BLaER1 (cell line): ENCODE results near the gene KPTN.

Experiments used
- H3K27ac ChIP-seq: shearing (Covaris generic); formaldehyde crosslinking; 2 replicates; pipeline ENCODE4 v1.8.1; 2022
- H3K27me3 ChIP-seq: shearing (Covaris generic); formaldehyde crosslinking; 2 replicates; pipeline ENCODE4 v1.8.1; 2022
- H3K36me3 ChIP-seq: shearing (Covaris generic); formaldehyde crosslinking; 2 replicates; pipeline ENCODE4 v1.8.1; 2022
- H3K4me1 ChIP-seq: shearing (Covaris generic); formaldehyde crosslinking; 2 replicates; pipeline ENCODE4 v1.8.1; 2022
- H3K4me2 ChIP-seq: shearing (Covaris generic); formaldehyde crosslinking; 2 replicates; pipeline ENCODE4 v1.8.1; 2022
- H3K4me3 ChIP-seq: shearing (Covaris generic); formaldehyde crosslinking; 2 replicates; pipeline ENCODE4 v1.8.1; 2022
- H3K9ac ChIP-seq: shearing (Covaris generic); formaldehyde crosslinking; 2 replicates; pipeline ENCODE4 v1.8.1; 2022
- H3K9me3 ChIP-seq: shearing (Covaris generic); formaldehyde crosslinking; 2 replicates; pipeline ENCODE4 v1.8.1; 2022
- H4K20me1 ChIP-seq: shearing (Covaris generic); formaldehyde crosslinking; 2 replicates; pipeline ENCODE4 v1.8.1; 2022
- Cebpa-rat ChIP-seq: shearing (Covaris generic); IDR thresholded peaks from 2 replicates; pipeline ENCODE4 v1.8.1; 2022

Gene KPTN

DNA sequence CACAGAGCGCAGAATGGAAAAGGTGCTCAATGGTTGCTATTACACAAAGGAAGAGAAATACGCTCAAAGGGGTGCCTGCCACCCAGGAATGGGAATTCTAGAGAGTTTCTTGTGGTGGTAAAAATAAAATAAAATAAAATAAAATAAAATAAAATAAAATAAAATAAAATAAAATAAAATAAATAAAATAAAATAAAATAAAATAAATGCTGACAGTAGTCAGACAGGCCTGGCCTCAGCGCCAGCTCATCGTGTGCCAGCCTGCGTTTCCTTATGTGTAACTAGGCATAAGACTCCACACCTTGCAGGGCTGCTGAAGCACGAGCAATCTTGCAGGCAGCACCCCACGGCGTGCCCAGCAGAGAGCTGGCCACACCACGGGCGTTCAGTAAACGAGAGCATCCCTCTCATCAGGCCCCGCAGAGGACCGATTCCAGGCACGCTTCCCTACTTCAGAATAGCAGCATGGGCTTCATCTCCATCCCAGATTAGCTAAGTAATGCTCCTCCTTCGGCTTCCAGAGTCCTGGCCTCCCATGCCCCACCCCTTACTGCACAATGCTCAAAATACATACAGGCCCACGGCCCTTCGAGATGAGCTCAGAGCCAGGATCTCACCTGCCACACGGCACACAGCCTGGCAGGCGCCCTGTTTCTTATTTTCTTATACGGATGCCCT is 25.3 kb upstream of the KPTN start:
- Histone ChIP-seq H3K4me2 (no peak overlapping the region), H4K20me1 (peaks cover 99% of the 10 kb centered on the region), H3K4me3 (no peak overlapping the region), H3K27me3 (no peaks in the 10 kb centered on the region), H3K4me1 (peaks cover 58% of the 10 kb centered on the region), H3K9ac (no peak overlapping the region), H3K36me3 (peaks cover 34% of the 10 kb centered on the region), H3K9me3 (no peaks in the 10 kb centered on the region), H3K27ac (no peak overlapping the region)
- no peak for TF ChIP-seq Cebpa-rat

DNA sequence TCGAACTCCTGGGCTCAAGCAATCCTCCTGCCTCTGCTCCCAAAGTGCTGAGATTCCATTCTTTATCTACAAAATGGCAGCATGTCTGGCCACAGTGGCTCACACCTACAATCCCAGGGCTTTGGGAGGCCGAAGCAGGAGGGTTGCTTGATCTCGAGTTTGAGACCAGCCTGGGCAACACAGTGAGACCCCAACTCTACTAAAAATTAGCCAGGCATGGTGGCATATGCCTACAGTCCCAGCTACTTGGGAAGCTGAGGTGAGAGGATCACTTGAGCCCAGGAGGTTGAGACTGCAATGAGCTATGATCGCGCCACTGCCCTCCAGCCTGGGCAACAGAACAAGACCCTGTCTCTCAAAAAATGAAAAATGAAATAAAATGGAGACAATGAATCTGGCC is 24.7 kb upstream of the KPTN start:
- Histone ChIP-seq H4K20me1 (peaks cover 99% of the 10 kb centered on the region), H3K4me2 (peak overlapping the region; percentile 75; the same call in 1 of the 2 replicates), H3K27ac (no peak overlapping the region), H3K9me3 (no peaks in the 10 kb centered on the region), H3K9ac (peak overlapping the region; percentile 43; the same call in 1 of the 2 replicates), H3K4me3 (no peak overlapping the region), H3K27me3 (no peaks in the 10 kb centered on the region), H3K4me1 (peaks cover 53% of the 10 kb centered on the region), H3K36me3 (peaks cover 39% of the 10 kb centered on the region)
- TF ChIP-seq Cebpa-rat = no peak

DNA sequence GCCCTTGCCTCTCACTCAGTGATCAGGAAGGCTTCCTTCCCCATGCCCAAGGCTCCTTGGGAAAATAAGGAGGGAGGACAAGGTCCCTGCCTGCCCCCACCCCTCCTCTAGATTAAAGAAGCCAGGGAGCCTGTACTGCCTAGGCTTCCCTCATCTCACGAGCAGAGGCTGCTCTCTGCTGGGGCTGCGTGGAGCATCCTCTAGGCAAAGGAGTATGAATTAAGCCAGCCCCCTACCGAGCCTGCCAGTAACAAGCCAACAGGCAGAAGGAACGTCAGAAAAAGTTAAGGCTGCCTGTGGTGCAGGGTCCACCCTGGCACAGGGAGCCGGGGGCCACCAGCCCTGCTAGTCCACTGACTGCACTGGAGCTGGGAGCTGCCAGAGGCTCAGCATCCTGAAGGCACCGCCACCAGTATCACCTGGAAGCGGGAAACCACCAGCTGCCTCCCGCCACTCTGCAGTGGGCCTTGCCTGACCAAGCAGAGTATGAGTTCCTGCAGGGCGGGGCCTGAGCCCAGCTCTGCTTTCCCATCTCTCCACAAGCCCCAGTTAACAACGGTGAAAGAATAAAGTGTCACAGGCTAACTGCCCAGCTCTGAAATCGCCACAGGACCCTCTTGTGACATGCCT is 24.0 kb upstream of the KPTN start:
- Histone ChIP-seq H3K4me2 (peak overlapping the region; percentile 75), H3K27ac (peak overlapping the region; percentile 71)

DNA sequence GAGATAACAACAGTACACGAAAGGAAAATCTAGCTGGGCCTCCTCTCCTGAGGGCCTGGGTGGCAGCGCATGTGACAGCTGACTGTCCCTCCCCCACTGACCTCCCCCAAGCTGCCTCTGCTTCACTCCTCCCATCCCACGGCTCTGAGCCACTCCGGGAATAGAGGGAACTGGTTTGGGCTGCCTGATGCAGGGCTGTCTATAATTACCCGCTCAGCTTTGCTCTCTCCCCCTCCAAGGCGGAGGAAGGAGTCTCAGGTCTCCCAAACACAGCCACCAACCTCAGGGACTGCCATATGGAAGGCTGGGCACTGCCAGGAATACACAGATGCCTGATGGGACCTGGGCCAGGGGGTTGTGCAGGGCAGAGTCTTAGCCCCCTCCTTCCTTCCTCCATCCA is 23.0 kb upstream of the KPTN start:
- Histone ChIP-seq H3K9ac (peak overlapping the region; percentile 43), H3K27ac (peak overlapping the region; percentile 71), H3K36me3 (peaks cover 52% of the 10 kb centered on the region), H3K9me3 (no peaks in the 10 kb centered on the region), H3K4me2 (peak overlapping the region; percentile 75), H4K20me1 (peaks cover 99% of the 10 kb centered on the region), H3K4me3 (no peak overlapping the region), H3K27me3 (no peaks in the 10 kb centered on the region), H3K4me1 (peaks cover 35% of the 10 kb centered on the region)
- no peak for TF ChIP-seq Cebpa-rat

More for the DNA sequence above, 24.0 kb upstream of the KPTN start:
- Histone ChIP-seq H3K36me3 (peaks cover 46% of the 10 kb centered on the region), H4K20me1 (peaks cover 99% of the 10 kb centered on the region), H3K4me3 (no peak overlapping the region), H3K9ac (peak overlapping the region; percentile 43), H3K27me3 (no peaks in the 10 kb centered on the region), H3K4me1 (peaks cover 46% of the 10 kb centered on the region), H3K9me3 (no peaks in the 10 kb centered on the region)
- no peak for TF ChIP-seq Cebpa-rat

DNA sequence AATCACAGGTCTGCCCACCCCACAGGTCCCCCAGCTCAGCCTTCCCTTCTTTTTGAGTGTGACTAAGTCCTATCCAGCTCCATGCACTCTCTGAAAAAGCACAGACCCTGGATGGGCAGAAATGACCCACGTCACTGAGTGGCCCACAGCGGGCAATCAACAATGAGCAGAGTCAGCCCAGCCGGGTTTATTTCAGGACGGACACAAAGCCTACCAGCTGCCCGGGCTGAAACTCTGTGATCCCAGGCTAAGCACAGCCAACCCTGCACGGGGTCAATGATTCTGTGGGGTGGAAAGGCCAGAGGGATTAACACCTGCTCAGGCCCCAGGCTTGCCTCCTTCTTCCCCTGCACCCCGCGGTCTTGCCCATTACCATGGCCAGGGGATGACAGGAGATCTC is 22.4 kb upstream of the KPTN start:
- H3K4me1 ChIP-seq = peaks cover 34% of the 10 kb centered on the region
- H3K36me3 ChIP-seq = peaks cover 49% of the 10 kb centered on the region
- H3K9me3 ChIP-seq = no peaks in the 10 kb centered on the region
- no peak overlapping the region for H3K4me3 ChIP-seq
- TF ChIP-seq Cebpa-rat = no peak
- H3K27me3 ChIP-seq = no peaks in the 10 kb centered on the region
- peaks cover 97% of the 10 kb centered on the region for H4K20me1 ChIP-seq
- H3K4me2 ChIP-seq = 0 out of 2 replicates have a peak overlapping the region, but pooled peaks have one; percentile 75
- peak overlapping the region; percentile 43; the same call in 1 of the 2 replicates for H3K9ac ChIP-seq
- H3K27ac ChIP-seq = no peak overlapping the region

DNA sequence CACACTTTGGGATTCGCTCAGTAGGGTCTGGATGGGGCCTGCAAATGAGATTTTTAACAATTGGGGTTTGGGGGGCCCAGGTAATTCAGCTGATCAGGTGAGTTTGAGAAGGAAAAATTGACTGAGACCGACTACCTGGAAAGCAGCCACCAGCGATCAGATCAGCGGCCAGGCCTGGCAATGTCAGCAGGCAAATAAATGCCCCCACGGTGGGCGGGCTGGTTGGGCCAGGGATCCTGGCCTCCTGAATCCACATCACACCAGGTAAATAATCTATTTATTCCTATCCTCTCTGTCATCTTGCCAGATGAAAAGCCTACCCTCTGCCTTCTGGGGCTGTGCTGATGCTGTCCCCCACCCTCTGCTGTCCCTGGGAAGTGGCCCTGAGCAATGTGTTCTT is 21.5 kb upstream of the KPTN start:
- Histone ChIP-seq H4K20me1 (peaks cover 97% of the 10 kb centered on the region), H3K36me3 (peaks cover 51% of the 10 kb centered on the region)
- TF ChIP-seq Cebpa-rat = no peak

DNA sequence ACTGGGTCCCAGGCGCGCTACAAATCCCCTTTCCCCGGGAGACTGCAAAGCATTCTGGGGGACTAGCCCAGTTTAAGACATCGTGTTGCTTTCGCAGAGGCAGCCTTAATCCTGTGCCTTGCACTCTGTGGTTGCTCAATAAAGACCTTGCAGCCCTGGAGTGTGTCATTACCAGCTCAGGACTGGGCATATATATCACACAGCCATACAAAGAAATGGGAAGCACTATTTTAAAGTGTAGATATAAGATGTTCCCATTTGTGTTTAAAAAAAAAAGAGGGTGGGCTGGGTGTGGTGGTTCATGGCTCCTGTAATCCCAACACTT is 19.8 kb upstream of the KPTN start:
- H3K4me1 ChIP-seq = peaks cover 24% of the 10 kb centered on the region
- no peak overlapping the region for H3K4me2 ChIP-seq
- H3K4me3 ChIP-seq = no peak overlapping the region
- no peaks in the 10 kb centered on the region for H3K27me3 ChIP-seq
- H4K20me1 ChIP-seq = peaks cover 97% of the 10 kb centered on the region
- no peaks in the 10 kb centered on the region for H3K9me3 ChIP-seq
- TF ChIP-seq Cebpa-rat = no peak
- peaks cover 66% of the 10 kb centered on the region for H3K36me3 ChIP-seq
- no peak overlapping the region for H3K27ac ChIP-seq
- H3K9ac ChIP-seq = no peak overlapping the region

More for the DNA sequence above, 21.5 kb upstream of the KPTN start:
- H3K27me3 ChIP-seq = no peaks in the 10 kb centered on the region
- H3K9ac ChIP-seq = no peak overlapping the region
- H3K4me3 ChIP-seq = no peak overlapping the region
- no peaks in the 10 kb centered on the region for H3K9me3 ChIP-seq
- no peak overlapping the region for H3K4me2 ChIP-seq
- H3K27ac ChIP-seq = no peak overlapping the region
- H3K4me1 ChIP-seq = peaks cover 29% of the 10 kb centered on the region

DNA sequence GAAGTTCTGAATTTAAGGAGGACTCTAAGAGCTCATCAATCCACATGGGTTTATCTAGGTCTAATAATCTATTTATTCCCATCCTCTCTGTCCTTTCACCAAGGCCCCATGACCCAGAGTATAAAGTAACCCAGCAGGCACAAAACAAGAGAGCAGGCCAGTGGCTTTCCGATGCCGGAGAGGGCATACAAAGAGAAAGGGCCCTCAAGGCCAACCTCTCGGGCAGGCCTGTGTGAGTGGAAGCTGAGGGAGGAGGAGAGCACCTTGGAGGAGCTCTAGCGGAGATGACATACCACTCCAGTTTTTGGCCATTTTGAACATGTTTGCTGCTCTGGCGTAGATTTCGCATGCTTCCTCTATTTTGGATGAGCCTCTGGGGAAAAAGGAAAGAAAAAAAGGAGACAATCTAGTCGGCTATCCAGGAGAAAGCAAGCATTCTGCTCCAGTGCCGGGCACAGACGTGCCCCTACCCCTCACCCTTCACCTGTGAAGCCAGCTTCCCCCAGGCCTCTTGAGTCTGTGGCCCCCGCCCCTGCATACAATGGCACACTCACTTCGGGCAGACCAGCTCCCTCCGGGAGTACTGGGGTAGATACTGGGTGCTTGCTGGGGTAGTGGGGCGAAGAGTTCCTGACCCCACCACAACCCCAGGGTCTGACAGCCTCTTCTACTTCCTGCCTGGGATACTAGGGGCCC is 19.3 kb upstream of the KPTN start:
- Histone ChIP-seq H3K36me3 (peaks cover 71% of the 10 kb centered on the region), H3K9ac (no peak overlapping the region), H3K27me3 (no peaks in the 10 kb centered on the region), H4K20me1 (peaks cover 97% of the 10 kb centered on the region), H3K4me2 (no peak overlapping the region), H3K27ac (no peak overlapping the region), H3K4me1 (peaks cover 18% of the 10 kb centered on the region), H3K4me3 (no peak overlapping the region), H3K9me3 (no peaks in the 10 kb centered on the region)
- no peak for TF ChIP-seq Cebpa-rat

DNA sequence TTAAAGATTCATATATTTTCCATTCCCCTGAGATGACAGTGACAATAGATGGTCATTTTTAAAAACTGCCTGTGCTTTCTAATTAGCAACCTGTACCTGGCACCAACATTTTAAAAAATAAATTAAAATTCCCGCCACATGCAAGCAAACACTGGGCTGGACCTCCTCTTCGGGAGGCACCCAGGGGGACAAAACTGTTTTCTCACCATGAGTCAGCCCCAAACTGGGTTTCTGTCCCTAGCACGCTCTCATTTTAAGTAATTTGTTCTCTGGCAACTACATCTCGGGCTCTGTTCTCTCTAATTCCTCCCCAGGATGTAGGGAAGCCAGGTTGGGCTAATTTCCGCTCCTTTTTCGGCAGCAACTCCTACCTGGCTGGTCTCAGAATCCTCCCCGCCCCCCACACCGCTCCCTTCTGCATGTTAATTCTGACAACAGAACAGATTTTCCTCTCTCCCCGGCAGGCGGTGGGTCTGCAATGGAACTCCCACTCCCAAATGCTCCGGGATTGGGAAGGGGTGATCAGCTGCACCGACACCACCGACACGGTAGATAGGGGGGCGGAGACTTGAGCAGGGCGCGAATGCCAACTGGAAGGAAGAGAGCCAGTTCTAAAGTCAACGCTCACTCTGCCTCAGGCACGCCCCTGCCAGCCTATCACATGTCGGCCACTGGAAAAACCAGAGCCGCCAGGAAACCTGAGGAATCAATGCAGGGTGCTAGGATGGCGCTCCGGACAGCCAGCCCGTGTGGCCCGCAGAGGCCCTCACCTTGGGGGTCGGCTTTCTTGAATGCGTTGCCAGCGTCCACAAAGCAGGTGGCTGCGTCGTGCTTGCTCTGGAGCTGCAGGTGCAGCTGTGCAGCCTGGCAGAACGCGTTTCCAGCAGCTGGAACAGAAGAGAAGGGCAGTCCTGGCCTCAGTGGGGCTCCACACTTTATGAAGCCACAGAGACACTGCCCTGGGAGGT is 16.1 kb upstream of the KPTN start:
- H3K9me3 ChIP-seq = no peaks in the 10 kb centered on the region
- no peak for TF ChIP-seq Cebpa-rat
- no peak overlapping the region for H3K4me3 ChIP-seq
- no peak overlapping the region for H3K4me2 ChIP-seq
- H3K27ac ChIP-seq = no peak overlapping the region
- peaks cover 97% of the 10 kb centered on the region for H4K20me1 ChIP-seq
- no peak overlapping the region for H3K9ac ChIP-seq
- H3K4me1 ChIP-seq = peaks cover 29% of the 10 kb centered on the region
- peaks cover 84% of the 10 kb centered on the region for H3K36me3 ChIP-seq
- H3K27me3 ChIP-seq = no peaks in the 10 kb centered on the region
